Vagina (tissue), 2 donors: ENCODE results near the gene MAGED2. TPM values are rescaled to one million over a fixed set of nuclear protein-coding genes. Genes with fewer than 3 reads are reported as not detected.

Source experiments
- DNase-seq, 2 donors: peaks; one replicate each; pipeline ENCODE4 v3.0.0-alpha.2; 2017; ENCODE audit errors: extremely low spot score in 2 of 2
- H3K27ac ChIP-seq: fragments of 200-600 bp; sonication (generic); one replicate; pipeline ENCODE4 v1.5.1; 2019
- H3K27me3 ChIP-seq: fragments of 200-600 bp; sonication (generic); one replicate; pipeline ENCODE4 v1.5.1; 2019
- H3K36me3 ChIP-seq, 2 donors: fragments of 200-600 bp; sonication (generic); one replicate each; pipeline ENCODE4 v1.5.1; 2017 to 2019
- H3K4me1 ChIP-seq: fragments of 200-600 bp; sonication (generic); one replicate; pipeline ENCODE4 v1.5.1; 2019
- H3K4me3 ChIP-seq, 2 donors: fragments of 200-600 bp; sonication (generic); 1 replicate in 1 of 2; 2 replicates in 1 of 2; pipeline ENCODE4 v1.5.1; 2016 to 2019
- H3K9me3 ChIP-seq: fragments of 200-600 bp; sonication (generic); one replicate; pipeline ENCODE4 v1.5.1; 2019
- POLR2A ChIP-seq, 2 donors: fragments of 450-650 bp; IDR thresholded peaks; one replicate each; pipeline ENCODE4 v1.6.1; 2017; ENCODE audit warnings: antibody characterized with exemption in 2 of 2, mild to moderate bottlenecking in 2 of 2, moderate library complexity in 2 of 2
- POLR2AphosphoS5 ChIP-seq, 2 donors: sonication (generic); formaldehyde crosslinking; IDR thresholded peaks; one replicate each; pipeline ENCODE4 v1.9.0; 2017; ENCODE audit warnings: antibody characterized with exemption in 2 of 2, mild to moderate bottlenecking in 2 of 2, low read depth in 1 of 2; ENCODE audit not compliant: insufficient read depth in 1 of 2
- intact Hi-C: fragments of 100-400 bp; cut with DNase I; formaldehyde crosslinking; loops from one replicate; pipeline ENCODE4 v1.15.1; 2023
- total RNA-seq: library from RNA; depleted of rRNA; stranded (reverse); fragments of >200 nt; gene quantifications from one replicate; pipeline ENCODE4 v1.2.3, GENCODE V29; 2016
- TF ChIP-seq, protein P1 (sequence below), 3 experiments: fragments of 450-650 bp in 2 of 3; fragments of 200-600 bp in 1 of 3; sonication (generic) in 1 of 3; IDR thresholded peaks; one replicate each; pipeline ENCODE4 v1.5.1; 2017 to 2019; ENCODE audit warnings: antibody characterized with exemption in 3 of 3, mild to moderate bottlenecking in 2 of 3, moderate library complexity in 2 of 3

The MAGED2 gene
- total RNA-seq, 1 donor from 2014 or later, result 116 TPM

DNA sequence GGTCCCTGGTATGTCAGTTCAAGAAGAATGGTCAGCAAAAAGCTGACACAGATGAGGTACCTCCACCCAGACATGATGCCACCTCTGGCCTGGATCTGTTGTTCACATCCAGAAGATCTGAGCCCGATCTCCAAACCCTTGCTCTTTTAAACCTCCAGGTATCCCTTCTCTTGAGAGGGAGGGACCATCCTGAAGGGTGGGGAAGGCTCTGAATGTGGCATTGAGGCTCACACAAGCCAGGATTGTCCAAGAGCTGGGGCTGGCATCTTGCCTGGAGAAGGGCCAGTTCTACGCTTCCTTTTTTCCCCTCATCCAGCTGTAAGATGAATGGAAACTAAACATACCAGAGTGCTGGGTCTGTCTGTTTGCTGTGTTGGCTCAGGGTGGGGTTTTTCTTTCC lies 9.4 kb upstream of the MAGED2 start, which contains the start of gene ITIH6:
TSS of gene ITIH6 (minus strand) at position 119 of the 400 bp plus-strand sequence. CDS start at position 74, 45 bp downstream.
- Histone ChIP-seq H3K4me1 (no peaks in the 10 kb centered on the region), H3K9me3 (no peaks in the 10 kb centered on the region), H3K27me3 (no peaks in the 10 kb centered on the region), H3K4me3 (no peak within 1 kb of the TSS), H3K27ac (no peak within 1 kb of the TSS), H3K36me3 (no peaks in the 10 kb centered on the region)
- TF ChIP-seq POLR2AphosphoS5 (IDR thresholded peaks at IDR 0.05; ENCODE audit: insufficient read depth in 1 of 2, low read depth in 1 of 2) (no peak), POLR2A (IDR thresholded peaks at IDR 0.05) (no peak)
- TF ChIP-seq, protein P1, sequence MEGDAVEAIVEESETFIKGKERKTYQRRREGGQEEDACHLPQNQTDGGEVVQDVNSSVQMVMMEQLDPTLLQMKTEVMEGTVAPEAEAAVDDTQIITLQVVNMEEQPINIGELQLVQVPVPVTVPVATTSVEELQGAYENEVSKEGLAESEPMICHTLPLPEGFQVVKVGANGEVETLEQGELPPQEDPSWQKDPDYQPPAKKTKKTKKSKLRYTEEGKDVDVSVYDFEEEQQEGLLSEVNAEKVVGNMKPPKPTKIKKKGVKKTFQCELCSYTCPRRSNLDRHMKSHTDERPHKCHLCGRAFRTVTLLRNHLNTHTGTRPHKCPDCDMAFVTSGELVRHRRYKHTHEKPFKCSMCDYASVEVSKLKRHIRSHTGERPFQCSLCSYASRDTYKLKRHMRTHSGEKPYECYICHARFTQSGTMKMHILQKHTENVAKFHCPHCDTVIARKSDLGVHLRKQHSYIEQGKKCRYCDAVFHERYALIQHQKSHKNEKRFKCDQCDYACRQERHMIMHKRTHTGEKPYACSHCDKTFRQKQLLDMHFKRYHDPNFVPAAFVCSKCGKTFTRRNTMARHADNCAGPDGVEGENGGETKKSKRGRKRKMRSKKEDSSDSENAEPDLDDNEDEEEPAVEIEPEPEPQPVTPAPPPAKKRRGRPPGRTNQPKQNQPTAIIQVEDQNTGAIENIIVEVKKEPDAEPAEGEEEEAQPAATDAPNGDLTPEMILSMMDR (IDR thresholded peaks at IDR 0.05), result no peak
- DNase-seq, result peak; percentile 52 to 72
- intact Hi-C loops, result no loop called here

GRCh38 chrX:54799046-54799445 lies 8.5 kb upstream of the MAGED2 start:
- no peaks in the 10 kb centered on the region for H3K9me3 ChIP-seq
- TF ChIP-seq, protein P1 (IDR thresholded peaks at IDR 0.05), result no peak
- TF ChIP-seq POLR2AphosphoS5 (IDR thresholded peaks at IDR 0.05; ENCODE audit: insufficient read depth in 1 of 2, low read depth in 1 of 2) (no peak), POLR2A (IDR thresholded peaks at IDR 0.05) (no peak)
- H3K27ac ChIP-seq, result no peak overlapping the region
- intact Hi-C loops, result no loop called here
- no peak overlapping the region for H3K4me3 ChIP-seq
- H3K4me1 ChIP-seq, result no peaks in the 10 kb centered on the region
- H3K36me3 ChIP-seq, result no peaks in the 10 kb centered on the region
- peak; percentile 40 to 56 for DNase-seq
- no peaks in the 10 kb centered on the region for H3K27me3 ChIP-seq

- TF ChIP-seq POLR2AphosphoS5 (IDR thresholded peaks at IDR 0.05; ENCODE audit: insufficient read depth in 1 of 2, low read depth in 1 of 2) (peak in 1 of 2 donors; percentile 76), POLR2A (IDR thresholded peaks at IDR 0.05) (no peak)
- TF ChIP-seq, protein P1 (IDR thresholded peaks at IDR 0.05), result no peak
- no peaks in the 10 kb centered on the region for H3K9me3 ChIP-seq
- H3K4me3 ChIP-seq, result peak overlapping the region; percentile 63 to 64
- peak in 1 of 2 donors; percentile 96 for DNase-seq
- H3K27ac ChIP-seq, result peak overlapping the region; percentile 95
- intact Hi-C loops, result no loop called here
- no peaks in the 10 kb centered on the region for H3K27me3 ChIP-seq
- peaks cover 17% of the 10 kb centered on the region for H3K4me1 ChIP-seq
- peaks cover 0 to 22% of the 10 kb centered on the region in 2 donors for H3K36me3 ChIP-seq
Measured at GRCh38 chrX:54808109-54808604, 612 bp downstream of the MAGED2 start.

DNA sequence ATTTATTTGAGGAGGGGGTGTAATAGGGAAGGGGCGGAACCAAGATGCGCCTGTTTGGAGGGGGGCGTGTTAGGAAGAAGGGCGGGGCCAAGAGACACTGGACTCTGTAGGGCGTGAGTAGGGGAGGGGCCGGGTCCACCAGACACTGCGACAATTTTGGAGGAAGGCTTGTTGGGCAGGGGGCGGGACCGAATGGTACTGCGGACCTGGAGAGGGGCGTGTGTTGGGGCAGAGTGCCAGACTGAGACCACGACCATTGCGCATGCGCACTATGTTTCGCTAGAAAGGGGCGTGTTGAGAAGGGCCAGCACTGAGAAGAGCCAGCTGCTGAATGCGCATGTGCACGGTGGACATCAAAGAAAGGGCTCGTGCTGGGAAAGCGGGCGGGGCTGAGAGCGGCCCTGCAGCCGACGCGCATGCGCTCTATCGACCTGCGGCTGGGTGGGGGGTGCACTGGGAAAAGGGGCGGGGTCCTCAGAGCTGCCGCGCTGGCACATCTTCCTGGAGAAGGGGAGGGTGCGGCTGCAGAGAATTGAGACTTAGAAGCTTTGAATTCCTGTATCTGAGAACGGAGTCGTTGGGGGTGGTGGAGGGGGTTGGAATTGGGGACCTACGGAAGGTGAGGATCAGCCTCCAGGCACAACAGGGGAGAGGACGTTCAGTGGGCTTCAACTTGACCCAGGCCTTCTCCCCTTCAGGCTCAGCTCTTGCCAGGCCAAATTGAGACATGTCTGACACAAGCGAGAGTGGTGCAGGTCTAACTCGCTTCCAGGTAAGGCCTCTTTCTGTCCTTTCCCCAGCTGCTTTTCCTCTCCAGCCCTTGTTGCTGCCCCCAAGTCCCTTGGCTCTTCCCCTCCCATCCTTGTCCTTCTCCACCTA lies 1.3 kb downstream of the MAGED2 start:
- H3K4me1 ChIP-seq, result peaks cover 17% of the 10 kb centered on the region
- H3K4me3 ChIP-seq, result peak overlapping the region; percentile 63 to 64
- DNase-seq, result peak; percentile 95 to 96
- H3K36me3 ChIP-seq, result peaks cover 0 to 28% of the 10 kb centered on the region in 2 donors
- no peaks in the 10 kb centered on the region for H3K9me3 ChIP-seq
- peak overlapping the region; percentile 95 for H3K27ac ChIP-seq
- H3K27me3 ChIP-seq, result no peaks in the 10 kb centered on the region
- peak; percentile 44 to 52 for TF ChIP-seq POLR2AphosphoS5 (IDR thresholded peaks at IDR 0.05; ENCODE audit: insufficient read depth in 1 of 2, low read depth in 1 of 2)
- no peak for TF ChIP-seq POLR2A (IDR thresholded peaks at IDR 0.05)
- intact Hi-C loops, result no loop called here

- H3K4me3 ChIP-seq, result no peak overlapping the region
- intact Hi-C loops, result no loop called here
Measured at GRCh38 chrX:54810532-54810931, 3.0 kb downstream of the MAGED2 start.

More at GRCh38 chrX:54810532-54810931, 3.0 kb downstream of the MAGED2 start:
- peak; percentile 54 to 92 for DNase-seq
- Histone ChIP-seq H3K27ac (no peak overlapping the region), H3K4me1 (peaks cover 17% of the 10 kb centered on the region), H3K27me3 (no peaks in the 10 kb centered on the region), H3K36me3 (peaks cover 0 to 45% of the 10 kb centered on the region in 2 donors), H3K9me3 (no peaks in the 10 kb centered on the region)
- TF ChIP-seq, protein P1 (IDR thresholded peaks at IDR 0.05), result no peak
- TF ChIP-seq POLR2A (IDR thresholded peaks at IDR 0.05), result no peak
- TF ChIP-seq POLR2AphosphoS5 (IDR thresholded peaks at IDR 0.05; ENCODE audit: insufficient read depth in 1 of 2, low read depth in 1 of 2), result no peak
